Stimulated activated CD4-positive, alpha-beta T cell treated with anti-CD3 and anti-CD28 coated beads, Interleukin-1b, Interleukin-23, amount 100 ng/mL, for 48 hours (primary cell): ENCODE measurements around the gene CNBP.

Experiments used
- DNase-seq: peaks from one replicate; pipeline ENCODE4 v3.0.0-alpha.2; 2020

The CNBP gene

GRCh38 chr3:129130291-129130813 lies 53.3 kb downstream of the CNBP start:
- DNase-seq = no peak

- no peak for DNase-seq
Observed at GRCh38 chr3:129128357-129129155, 55.1 kb downstream of the CNBP start.

DNA sequence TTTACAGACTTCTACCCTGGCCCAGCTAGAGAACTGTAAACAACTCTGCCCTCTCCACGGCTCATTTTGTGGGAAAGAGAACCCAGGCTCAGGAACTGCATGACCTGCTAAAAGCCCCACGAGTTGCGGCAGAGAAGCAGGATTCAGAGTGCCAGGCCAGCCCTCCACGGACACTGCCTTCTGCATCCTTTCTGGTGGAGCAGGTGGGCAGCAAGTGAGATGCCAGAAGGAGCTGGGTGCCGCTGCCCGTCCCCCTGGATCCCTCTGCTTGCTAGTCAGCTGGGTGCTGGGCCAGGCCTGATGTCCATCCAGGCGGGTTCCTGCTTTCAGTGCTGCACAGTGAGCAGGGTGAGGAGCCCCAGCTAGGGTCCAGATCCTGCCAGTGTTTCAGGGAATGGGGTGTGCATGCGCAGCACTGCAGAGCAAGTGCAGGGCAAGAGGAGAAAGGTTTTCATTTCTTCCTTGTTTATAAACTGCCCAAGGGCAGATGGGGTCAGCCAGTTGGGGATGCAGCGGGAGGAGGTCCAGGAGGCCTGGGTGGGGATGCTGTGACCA lies 56.9 kb downstream of the CNBP start:
- DNase-seq = no peak

DNA sequence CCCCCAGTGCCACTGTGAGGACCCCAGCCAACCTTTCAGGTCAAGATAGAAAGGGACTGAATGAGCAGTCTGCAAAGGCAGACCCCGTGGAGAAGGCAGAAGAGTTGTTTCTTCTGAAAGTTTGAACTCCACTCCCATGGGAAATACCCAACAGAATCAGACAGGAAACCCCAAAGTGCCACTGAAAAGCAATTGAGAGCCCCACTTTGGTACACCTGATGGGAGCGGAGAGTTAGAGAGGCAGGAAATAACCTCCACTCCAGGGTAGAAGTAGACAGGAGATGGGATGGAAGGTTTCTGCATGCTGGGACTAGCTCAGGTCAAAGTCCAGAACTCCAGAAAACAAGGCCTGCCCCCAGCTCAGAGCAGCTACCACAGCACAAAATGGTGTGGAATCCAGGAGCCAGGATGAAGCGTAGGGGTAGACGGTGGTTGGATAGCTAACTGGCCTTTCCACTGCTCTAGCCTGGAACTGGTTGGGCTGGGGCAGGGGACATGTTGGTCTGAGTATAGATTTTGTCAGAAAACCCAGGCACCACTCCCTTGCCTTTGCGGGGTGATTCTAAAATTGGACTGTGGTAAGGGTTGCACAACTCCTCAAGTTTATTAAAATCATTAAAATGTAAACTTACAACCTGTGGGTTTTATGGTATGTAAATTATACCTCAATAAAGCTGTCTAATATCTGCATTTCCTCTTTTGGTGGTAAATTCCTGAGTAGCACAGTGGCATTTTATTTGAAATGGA lies 60.2 kb downstream of the CNBP start:
- DNase-seq = no peak

DNA sequence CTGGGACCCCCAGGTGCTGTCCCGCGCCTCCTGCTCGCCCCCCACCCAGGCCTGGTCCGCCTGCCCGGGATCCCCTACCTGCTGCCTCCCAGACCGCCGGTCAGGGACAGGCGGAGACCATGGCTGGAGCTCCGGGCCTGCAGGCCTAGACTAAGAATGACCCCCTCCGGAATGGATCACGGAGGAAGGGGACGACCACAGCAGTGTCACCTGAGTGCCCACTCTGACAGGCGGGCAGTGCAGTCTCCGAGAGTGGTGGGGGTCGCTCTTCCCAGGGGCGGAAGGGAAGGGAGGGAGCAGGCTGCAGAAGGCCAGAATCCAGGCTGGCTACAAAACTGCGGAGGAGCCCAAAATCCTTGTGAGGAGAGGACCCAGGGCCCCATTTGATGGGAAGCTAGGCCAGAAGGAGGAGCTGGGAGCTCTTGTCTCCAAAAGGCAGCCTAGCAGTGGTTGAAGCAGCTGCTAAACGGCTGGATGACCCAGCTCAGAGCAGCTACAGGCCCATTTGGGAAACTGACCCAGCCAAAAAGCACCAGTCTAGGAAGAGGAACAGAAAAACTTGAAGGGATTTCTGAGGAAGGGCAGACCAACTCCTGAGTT lies 61.2 kb downstream of the CNBP start:
- no peak for DNase-seq

GRCh38 chr3:129121792-129122411 lies 61.8 kb downstream of the CNBP start, which contains the start of gene RAB43:
TSS of gene RAB43 (minus strand) at chr3:129121804. CDS start at chr3:129121489, 315 bp downstream.
- peak; percentile 86 for DNase-seq

DNA sequence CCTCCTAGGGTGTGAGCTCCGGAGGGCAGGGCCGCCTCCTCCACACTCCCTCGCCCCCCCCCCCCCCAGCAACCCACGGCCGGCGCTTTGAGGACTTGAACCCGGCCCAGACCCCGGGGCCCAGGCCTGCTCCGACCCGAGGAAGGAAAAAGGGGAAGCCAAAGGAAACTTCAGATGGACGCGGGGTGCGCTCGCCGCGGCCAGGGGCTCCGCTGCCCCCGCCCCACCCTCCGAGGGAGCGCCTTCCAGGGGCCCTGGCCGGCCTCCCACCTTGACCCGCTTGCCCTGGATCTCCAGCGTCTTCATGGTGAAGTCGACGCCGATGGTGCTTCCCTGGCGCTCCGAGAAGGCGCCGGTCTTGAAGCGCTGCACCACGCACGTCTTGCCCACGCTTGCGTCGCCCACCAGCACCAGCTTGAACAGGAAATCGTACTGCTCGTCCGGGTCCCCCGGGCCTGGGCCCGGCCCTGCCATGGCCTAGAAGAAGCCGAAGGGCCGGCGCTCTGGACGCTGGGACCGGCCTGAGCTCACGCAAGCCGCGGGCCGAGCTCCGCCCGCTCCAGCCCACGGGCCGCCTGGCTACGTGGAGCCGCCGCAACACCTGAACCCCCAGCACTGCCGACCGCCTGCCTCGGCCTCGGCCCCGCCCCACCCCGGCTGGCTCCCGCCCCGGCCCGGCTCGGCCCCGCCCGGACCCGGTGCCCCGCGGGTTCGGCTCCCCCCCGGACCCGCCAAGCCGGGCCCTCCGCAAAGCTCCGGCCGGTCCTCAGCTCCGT lies 62.5 kb downstream of the CNBP start:
- no peak for DNase-seq

GRCh38 chr3:129120254-129121004 lies 63.3 kb downstream of the CNBP start:
- DNase-seq = peak; percentile 93

- peak; percentile 19 for DNase-seq
Observed at GRCh38 chr3:129119365-129120100, 64.2 kb downstream of the CNBP start.

- peak; percentile 24 for DNase-seq
Observed at GRCh38 chr3:129118745-129119144, 65.0 kb downstream of the CNBP start.
